Measurements from ENCODE around the gene RBM46.
"Not testable (repeated sequence)": the region's sequence is repeated elsewhere in the genome, so short reads cannot be mapped to it uniquely, and the experiment has no call there.

Gene RBM46

GRCh38 chr4:154838155-154838554 is 57.1 kb downstream of the RBM46 start:
- no peak for DNase-seq

DNA sequence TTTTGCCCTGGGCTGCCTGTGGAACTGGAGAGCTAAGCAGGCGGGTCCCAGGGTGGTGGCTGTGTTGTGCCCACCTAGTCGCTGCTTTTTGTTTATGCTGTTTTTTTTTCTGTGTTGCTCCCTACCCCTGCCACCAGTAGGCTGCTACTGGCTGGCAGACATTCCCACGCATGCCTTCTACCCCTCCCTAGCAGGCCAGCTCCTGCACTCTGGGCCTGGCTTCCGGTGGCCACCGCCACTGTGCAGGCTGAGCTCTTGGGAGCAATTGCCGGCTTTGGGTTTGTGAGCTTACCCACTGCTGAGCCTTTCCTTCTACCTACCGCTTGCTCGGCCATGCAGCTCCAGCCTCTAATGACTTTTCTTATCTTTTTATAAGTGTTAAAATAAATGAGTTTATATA is 57.6 kb downstream of the RBM46 start:
- no peak for DNase-seq

- no peak for DNase-seq
These were observed 73.3 kb downstream of the RBM46 start for GRCh38 chr4:154854362-154854761.

GRCh38 chr4:154858166-154858565 is 77.1 kb downstream of the RBM46 start:
- no peak for DNase-seq

DNA sequence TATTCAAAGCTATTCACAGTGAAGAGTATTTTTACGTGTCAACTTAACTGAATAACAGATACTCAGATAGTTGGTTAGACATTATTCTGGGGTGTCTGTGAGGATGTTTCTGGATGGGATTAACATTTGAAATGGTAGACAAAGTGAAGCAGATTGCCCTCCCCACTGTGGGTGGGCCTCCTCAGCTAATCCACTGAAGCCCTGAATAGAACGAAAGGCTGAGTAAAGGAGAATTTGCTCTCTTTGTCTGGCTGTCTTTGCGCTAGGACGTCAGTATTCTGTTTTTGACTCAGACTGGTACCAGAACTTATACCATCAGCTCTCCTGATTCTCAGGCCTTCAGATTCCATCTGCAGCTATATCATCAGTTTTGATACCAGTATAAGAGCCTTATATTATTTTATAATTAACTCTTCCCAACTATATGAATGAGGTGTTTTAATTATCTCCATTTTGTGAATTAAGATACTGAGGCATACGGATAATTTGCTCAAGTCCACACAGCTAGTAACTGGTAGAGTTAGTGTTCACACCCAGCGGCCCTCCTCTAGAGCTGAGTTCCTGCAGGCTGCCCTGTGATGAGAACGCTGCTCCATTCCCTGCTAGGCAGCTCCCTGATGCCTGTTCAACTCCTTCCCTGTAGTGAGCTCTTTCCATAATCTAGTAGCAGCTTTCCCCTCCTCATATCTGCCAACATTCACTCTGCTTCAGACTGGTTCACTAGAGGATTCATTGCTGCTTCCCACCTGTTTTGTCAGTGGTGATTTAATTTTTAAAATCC is 87.5 kb downstream of the RBM46 start:
- DNase-seq: no peak

DNA sequence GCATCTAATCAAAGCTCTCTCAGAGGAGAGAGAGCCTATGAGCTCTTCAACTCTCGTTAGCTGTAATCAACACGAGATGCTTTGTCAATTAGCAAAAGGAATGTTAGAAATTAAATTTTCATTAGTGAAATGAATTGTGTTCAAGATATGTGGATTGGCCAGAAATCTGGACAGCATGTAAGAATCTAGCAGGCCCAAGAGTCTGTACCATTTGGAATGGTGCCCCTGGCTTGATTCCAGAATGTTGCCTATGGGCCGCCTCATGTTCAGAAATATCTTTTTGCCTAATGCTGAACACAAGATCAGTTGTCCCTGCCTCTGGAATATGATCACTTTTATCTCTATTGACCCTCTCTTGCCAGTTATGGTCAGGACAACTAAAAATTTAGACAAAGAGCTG is 88.2 kb downstream of the RBM46 start:
- no peak for DNase-seq

DNA sequence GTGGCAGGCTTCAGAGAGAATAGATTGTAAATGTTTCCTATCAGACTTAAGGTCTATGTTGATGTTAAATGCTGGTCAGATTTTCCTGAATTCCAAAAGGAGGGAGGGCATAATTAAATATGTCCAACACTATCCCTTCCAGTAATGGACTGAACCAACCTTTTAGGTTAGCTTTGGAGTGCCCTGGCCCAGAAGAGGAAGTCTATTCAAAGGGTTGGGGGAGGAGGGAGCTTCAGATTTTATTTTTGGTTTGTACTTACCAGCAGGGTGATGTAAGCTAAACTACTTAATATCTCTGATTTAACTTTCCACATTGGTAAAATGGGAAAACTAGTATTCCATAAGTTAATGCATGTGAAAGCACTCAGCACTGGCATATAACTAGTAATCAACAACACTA is 91.1 kb downstream of the RBM46 start:
- no peak for DNase-seq

DNA sequence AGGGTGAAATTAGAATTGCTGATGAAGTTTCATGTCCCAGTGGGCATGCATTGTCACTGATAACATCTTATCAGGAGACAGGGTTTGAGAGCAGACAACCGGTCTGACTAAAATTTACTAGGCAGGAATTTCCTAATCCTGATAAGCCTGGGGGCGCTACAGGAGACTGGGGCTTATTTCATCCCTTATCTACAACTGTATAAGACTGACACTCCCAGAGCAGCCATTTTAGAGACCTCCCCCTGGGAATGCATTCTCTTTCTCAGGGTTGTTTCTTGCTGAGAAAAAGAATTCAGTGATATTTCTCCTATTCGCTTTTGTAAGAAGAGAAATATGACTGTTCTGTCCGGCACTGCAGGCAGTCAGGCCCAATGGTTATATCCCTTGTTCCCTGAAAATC is 93.0 kb downstream of the RBM46 start:
- DNase-seq: not testable (repeated sequence)

DNA sequence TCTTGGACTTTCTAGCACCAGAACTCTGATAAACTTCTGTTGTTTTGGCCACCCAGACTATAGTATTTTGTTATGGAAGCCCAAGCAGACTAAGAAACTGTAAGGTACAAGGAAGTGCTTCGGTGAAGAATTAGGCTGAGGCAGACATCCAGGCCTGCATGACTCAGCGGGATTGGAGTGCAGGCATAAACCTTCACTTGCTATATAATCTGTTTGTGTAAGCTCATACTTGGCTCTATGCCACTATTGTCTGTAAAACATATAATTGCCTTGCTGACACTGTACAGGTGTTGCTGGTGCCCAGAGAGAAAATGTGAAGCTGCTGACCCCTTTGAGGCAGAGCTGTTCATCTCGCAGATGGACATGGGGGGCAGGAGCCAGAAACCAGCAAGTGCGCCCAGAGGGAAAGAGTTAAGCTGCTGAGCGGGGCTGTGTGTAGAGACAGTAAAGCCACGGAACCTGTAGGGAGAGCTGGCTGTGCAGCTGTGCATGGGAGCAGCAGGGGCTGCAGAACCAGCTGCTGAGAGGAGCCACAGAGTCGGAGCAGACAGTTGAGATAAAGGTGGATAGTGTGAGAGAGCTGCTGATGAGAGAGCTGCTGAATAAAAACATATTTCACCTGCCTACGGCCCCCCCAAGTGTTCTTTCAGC is 96.2 kb downstream of the RBM46 start:
- no peak for DNase-seq
